HG03280 (cell line): ENCODE data around the gene ZDHHC19.
"Not testable (repeated sequence)": the region's sequence is repeated elsewhere in the genome, so short reads cannot be mapped to it uniquely, and the experiment has no call there.

ENCODE experiments used
- ATAC-seq: cut with Tn5 transposase; IDR thresholded peaks from one replicate; pipeline ENCODE4 v1.9.1; 2021; ENCODE audit warnings: mild to moderate bottlenecking, moderate library complexity; ENCODE audit not compliant: unreplicated experiment

Gene ZDHHC19

DNA sequence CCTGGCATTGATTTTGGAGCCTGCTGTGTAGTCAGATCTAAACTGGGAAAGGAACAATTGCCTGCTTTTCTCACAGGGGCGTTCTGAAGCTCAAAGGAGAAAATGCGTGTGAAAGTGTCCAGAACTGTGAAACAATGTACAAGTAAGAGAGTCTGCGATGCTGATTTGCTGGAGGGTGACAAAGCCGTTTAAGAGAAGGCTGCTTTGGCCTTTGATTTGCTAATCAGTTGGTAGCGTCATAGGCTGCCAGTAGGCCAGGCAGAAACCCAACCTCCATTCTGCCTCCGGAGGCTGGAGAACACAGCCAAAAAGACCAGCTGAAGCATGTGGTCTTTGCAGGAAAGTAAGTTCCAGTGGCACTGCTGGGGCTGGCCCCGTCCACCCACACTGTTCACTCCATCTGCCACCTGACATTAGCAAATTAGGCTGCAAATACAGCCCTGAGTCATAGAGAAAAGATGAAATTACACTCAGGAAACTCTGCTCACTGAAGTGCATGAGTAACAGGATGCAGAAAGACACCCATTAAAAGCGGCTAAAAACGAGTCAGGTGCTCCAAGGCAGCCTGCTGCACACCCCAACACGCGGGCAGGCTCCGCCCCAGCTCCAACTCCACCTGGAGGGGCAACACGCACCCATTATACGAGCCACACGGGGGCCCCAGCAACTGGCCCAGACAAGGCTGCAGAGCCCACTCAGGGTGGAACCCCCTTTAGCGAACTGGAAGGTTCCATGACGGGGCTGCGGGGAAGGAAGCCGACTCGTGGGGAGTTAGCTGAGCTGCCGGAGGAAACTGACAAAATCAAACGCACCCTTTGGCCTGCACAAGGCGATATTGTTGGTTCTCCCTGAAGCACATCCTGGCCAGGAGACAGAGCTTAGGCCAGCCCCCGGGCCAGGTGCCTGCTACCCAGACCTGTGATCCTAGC, 31.6 kb downstream of the ZDHHC19 start:
- peak; percentile 65 for ATAC-seq

DNA sequence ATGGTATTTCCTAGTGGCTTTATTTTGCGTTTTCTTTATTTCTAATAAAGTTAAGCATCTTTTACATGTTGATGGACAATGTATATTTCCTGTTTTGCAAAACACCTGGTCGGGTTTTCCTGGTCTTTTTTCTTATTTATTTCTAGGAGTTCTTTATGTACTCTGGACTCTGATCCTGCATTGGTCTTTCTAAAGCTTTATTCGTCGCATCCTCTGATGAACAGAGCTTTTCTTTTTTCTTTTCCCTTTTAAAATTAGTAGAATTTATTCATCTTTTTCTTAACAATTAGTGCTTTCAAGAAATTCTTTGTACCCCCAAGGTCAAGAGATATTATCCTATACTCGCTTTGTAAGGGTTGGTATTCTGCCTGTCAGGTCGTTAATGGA, 32.2 kb downstream of the ZDHHC19 start:
- ATAC-seq, result no peak

DNA sequence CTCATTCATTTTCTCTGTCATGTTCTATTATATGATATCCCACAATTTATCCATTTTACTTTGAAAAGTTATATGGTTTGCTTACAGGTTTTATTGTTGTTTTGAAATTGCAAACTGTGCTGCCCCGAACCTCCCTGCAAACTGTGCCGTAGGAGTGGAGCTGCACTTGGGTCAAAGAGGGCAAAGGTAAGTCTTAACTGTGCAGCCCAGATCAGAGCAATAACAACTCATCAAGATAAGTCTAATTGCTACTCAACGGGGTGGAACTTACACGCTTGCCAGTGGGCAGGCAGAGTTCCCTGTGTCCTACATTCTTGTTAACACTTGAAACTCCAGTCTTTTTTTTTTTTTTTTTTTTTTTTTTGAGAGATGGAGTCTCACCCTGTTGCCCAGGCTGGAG, 33.2 kb downstream of the ZDHHC19 start:
- ATAC-seq, result no peak

DNA sequence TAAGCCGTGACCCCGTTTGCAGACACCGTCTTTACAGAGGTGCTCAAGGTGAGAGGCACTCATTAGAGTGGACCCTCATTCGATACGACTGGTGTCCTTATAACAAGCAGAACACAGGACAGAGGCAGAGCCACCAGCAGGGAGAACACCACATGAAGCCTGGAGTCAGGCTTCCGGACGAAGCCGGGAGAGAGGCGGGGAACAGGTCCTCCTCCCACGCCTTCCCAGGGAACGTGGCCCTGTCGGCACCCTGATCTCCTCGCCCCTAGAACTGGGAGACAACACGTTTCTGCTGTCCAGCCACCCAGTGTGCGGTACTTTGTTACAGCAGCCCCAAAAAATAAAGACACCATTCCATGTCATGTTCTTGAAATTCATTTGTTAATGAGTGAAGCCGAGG, 33.6 kb downstream of the ZDHHC19 start:
- ATAC-seq, result no peak

DNA sequence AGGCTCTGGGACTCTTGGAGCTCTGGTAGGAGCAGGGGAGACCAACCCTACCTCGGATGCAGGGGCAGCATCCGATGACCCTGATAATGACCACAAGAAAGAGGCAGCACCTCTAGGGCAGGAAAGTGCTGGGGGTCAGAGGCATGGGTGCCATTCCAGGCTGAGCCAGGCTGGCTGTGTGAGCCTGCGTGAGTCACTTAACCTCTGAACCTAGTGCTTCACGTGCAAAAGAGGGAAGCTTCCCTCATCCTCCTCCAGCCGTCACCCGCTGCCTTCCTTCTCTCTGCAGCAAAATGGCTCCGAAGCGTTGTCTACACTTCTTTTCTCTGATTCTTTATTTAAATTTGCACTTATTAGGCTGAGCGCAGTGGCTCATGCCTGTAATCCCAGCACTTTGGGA, 35.5 kb downstream of the ZDHHC19 start:
- no peak for ATAC-seq

DNA sequence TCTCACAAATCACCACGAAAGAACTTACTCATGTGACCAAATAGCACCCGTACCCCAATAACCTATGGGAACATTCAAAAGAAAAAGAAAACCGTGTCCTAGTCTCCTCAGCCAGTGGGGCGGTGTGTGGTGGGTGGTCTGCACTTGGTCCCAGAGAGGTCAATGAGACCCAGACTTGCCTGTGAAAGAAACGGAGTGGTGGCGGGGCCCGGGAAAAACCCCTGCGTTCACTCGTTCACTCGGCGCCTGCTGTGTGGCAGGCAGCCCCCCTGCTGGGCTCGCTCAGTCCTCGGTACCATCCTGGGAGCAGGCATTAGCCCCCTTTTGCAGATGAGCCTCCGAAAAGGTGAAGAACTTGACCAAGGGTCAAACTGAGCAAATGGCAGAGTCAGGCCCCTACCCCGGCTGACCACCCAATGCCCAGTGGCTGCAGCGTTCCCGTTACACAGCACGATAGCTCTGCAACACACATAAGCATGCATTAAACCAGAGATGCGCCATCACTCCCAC, 36.0 kb downstream of the ZDHHC19 start:
- ATAC-seq, result no peak

DNA sequence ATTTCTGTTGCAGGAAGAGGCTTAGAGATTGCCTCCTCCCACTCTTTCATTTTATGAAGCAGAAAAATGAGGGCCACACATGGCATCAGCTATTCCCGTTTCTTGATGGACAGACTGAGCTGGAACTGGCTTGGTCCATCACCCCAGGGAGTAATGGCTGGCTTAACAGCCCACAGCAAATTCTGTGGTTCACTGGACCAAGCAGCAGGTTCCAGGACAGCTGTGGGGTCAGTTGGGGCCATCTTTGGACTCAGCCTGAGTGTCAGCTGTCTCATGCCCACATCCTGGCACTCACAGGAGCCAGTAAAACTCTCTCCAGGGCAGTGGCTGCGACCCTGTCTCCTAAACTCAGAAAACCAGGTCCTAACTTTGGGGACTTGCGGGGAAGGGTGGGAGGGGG, 36.5 kb downstream of the ZDHHC19 start:
- ATAC-seq, result no peak

DNA sequence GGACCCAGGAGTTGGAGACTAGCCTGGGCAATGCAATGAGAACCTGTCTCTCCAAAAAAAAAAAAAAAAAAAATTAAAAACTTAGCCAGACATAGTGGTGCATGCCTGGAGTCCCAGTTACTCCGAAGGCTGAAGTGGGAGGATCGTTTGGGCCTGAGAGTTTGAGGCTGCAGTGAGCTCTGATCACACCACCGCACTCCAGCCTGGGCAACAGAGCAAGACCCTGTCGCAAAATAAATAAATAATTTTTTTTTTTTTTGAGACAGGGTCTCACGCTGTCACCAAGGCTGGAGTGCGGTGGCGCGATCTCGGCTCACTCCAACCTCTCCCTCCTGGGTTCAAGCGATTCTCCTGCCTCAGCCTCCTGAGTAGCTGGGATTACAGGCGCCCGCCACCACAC, 40.9 kb downstream of the ZDHHC19 start:
- ATAC-seq, result not testable (repeated sequence)

DNA sequence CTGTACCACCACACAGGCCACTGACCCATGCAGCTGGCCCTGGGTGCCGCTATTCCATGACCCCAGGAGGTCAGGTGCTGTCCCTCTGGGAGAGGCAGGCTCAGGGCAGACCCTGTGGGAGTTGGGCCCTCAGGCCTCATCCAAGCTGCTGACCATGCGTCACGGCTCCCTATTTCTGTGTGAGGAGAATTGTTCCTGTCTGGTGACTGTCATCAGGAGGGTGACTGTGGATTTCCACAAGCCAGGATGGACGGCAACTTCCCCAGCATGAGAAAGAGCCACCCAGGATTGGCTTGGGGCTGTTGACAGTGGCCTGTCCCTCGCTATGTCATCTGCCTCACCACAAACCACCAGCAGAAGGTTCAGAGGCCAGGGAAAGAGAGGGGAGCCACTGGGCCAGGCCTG, 41.4 kb downstream of the ZDHHC19 start:
- no peak for ATAC-seq

DNA sequence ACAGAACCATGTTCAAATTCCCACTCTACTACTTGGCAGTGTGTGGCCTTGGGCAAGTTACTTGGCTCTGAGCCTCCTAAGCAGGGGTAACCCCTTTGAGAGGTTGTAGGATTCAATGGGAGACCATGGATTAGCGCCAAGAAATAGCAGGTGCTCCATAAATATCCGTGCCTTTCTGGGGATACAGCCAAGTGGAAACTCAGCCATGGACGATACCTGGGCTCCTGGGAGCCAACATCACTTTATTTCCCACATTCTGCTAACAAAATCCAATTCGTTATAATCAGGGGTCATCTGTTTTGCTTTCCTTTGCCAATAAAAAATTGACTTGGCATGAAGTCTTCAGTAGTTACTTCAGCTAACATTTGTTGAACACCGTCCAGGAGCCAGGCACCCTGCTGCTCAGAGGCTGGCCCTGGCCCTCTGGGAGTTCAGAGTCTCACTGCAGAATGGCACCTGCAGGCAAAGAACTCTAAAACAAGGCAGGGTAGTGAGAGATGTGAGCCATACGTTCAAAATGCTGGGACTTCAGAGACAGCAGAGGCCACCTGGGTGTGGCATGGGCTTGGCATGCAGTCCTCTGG, 42.3 kb downstream of the ZDHHC19 start:
- no peak for ATAC-seq

DNA sequence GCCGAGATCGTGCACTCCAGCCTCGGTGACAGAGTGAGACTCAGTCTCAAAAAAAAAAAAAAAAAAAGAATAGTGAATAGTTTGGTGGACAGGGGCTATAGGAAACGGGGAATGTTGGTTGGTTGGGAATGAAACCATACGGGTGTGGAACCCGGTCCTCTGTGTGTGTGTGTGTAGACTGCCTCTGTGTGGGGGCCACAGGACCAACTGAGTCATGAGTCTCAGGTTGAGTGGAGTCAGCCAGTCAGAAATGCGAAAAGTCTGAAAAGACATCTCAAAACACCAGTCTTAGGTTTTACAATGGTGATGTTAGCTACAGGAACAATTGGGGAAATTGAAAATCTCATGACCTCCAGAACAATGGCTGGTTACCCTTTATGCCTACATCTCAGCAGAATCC, 44.5 kb downstream of the ZDHHC19 start:
- no peak for ATAC-seq

DNA sequence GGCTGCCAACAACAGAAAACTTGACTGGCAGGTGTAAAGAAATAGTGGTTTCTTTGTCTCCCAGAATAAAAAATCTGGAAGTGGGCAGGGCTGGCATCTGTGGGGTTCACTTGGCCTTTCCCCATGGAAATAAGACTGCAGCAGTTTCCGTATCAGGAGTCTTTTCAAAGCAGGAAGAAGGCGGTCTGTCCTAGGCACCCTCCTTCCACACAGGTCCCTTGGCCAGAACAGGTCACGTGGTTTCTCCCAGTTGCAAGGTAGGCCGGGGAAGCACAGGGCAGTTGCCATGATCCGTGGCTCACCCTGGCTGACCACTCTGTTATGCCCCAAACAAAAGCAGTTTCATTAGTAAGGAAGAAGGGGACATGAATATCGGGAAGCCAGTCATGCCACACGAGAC, 45.4 kb downstream of the ZDHHC19 start:
- no peak for ATAC-seq

DNA sequence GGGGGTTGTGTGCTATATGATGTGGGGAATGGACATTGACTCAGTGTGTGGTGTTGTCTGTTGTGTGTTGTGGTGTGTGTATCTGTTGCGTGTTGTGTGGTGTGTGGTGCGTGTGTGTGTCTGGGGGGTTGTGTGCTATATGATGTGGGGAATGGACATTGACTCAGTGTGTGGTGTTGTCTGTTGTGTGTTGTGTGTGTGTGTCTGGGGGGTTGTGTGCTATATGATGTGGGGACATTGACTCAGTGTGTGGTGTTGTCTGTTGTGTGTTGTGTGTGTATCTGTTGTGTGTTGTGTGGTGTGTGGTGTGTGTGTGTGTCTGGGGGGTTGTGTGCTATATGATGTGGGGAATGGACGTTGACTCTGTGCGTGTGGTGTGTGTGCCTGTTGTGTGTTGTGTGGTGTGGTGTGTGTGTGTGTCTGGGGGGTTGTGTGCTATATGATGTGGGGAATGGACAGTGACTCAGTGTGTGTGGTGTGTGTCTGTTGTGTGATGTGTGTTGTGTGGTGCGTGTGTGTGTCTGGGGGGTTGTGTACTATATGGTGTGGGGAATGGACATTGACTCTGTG, 46.1 kb downstream of the ZDHHC19 start:
- ATAC-seq, result not testable (repeated sequence)

DNA sequence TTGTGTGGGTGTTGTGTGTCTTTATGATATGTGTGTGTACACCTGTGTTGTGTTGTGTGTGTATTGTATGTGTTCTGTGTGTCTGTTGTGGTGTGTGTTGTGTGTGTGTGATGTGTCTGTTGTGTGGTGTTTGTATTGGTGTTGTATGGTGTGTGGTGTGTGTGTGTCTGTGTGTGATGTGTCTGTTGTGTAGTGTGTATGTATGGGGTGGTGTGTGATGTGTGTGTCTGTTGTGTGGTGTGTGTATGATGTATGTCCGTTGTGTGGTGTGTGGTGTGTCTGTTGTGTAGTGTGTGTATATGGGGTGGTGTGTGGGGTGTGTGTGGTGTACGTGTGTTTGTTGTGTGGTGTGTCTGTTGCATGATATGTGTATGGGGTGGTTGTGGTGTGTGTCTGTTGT, 46.6 kb downstream of the ZDHHC19 start:
- no peak for ATAC-seq

DNA sequence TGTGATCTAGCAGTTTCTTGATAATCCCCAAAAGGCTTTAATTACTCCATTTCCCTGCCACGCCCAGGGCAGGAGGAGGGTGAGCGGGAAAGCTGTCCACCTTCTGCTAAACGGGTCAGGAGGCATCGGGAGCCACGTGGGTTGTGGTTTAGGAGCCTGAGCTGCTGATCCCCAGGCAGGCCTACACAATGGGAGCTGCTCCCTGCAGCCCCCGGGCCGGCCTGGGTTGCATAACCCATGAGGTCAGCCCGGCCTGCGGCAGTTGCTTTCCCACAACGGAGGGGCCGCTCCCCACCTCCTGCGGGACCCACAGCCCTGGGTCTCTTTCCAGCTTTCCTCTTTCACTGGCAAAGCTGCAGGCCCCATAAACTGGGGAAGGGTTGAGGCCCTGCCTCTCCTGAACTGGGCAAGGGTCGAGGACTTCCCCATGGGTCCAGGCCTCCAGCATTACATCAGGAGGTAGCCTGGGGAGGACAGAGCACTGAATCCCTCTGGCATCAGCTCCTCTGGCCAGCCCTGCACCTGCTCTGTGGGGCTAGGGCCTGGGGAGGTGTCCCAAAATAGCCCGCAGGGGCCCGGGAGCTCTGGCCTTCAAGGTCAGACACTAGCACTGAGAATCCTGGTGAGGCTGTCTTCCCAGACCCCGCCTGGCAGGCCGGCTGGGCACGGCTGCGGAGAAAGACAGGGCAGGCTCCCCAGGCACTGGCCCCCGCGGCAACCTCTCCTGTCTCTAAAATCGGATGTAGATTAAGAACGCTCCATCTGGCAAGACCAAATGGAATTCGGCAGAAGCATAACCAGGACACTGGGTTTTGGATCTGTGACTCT, 47.3 kb downstream of the ZDHHC19 start:
- no peak for ATAC-seq

DNA sequence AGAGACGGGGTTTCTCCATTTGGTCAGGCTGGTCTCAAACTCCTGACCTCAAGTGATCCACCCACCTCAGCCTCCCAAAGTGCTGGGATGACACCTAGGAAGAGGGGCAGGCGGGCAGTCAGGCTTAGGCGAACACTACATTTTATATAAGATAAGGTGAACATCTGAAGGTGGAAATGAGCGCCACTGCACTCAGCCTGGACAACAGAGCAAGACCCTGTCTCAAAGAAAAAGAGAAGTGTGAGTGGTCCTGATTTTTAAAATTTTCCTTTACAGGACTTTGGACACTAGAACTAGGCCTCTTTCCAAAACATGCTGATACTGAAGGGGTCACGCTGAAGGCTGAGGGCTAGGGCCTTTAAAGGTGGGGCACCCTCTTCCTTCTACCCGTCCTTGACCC, 48.0 kb downstream of the ZDHHC19 start:
- no peak for ATAC-seq

DNA sequence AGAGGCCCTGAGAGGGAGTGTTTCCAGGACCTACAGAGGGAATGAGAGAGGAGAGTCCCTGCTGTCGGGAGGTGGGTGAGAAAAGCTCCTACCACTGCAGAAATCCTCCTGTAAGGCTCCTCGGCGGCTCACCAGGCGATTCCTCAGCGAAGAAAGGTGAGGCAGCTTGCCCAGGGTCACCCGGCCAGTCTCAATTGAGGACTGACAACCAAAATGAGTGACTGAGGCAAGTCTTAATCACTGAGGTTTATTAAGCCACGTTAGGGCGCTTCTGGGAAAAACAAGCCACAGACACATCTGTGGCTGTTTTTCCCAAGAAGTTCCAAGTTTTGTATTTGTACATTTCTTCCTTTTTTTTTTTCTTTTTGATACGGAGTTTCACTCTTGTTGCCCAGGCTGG, 48.5 kb downstream of the ZDHHC19 start:
- no peak for ATAC-seq

DNA sequence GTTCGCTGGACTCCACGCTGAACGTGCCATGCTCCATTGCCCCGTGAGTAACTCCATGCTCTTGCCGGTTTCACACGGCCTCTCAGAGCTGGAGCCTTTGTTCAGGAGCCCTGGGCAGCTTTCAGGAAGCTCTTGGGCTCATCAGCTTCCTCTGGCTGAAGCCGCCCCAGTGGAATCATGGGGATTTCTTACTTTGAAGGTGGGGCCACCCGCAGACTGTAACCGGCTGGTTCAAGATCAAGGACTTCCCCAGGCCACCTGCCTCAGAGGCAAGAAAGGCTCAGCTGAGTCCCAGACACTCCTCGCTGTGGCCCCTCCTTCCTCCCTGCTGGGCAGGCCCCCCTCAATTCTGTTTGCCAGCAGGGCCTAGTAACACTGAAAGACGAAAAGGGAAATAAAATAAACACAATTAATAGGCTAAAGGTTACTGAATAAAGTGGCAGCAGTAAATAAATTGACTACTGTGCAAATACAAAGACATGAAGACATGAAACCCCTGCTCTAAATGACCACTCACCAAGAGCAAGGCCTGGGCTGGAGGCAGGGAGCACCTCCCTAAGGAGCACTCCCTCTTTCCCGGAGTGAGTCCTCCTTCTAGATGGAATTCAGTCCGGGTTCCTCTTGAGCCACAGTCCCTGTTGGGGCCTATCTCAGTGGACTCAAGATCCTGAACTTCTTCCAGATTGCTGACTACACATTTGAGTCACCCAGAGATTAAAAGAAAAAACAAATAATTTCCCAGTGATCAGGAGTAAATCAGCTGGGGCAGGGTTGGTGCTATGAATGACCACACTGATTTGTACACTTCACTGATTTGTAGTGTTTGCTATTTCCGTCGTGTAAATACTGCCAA, 51.0 kb downstream of the ZDHHC19 start:
- peak; percentile 70 for ATAC-seq

DNA sequence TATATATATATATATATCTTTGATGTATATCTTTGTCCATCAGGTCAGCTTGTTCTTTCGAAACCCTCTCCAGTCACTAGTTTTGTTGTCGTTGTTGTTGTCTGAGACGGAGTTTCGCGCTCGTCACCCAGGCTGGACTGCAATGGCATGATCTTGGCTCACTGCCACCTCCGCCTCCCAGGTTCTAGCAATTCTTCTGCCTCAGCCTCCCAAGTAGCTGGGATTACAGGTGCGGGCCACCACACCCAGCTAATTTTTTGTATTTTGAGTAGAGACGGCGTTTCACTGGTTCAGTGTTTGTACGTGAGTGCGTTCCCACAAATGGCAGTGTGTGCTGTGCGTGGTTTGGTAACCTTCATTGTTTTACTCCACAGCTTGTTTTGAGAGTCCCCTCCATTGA, 51.7 kb downstream of the ZDHHC19 start:
- ATAC-seq, result no peak

DNA sequence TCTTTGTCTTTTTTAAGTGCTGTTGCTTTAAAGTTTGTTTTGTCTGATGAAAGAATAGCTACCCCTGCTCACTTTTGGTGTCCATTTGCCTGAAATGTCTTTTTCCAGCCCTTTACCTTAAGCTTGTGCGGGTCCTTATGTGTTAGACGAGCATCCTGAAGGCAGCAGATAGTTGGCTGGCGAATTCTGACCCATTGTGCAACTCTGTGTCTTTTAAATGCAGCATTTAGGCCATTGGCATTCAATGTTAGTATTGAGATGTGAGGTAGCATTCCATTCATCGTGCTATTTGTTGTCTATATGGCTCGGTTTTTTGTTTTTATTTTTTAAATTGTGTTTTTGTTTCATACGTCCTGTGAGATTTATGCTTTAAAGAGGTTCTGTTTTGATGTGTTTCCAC, 55.0 kb downstream of the ZDHHC19 start:
- ATAC-seq, result no peak
